ENCODE measurements around the gene BCL7A. TPM values are rescaled to one million over a fixed set of nuclear protein-coding genes. Genes with fewer than 3 reads are reported as not detected.

Gene BCL7A
- total and polyA plus RNA-seq, 2 experiments from 2014 or later = 12.7 to 14.9 TPM

DNA sequence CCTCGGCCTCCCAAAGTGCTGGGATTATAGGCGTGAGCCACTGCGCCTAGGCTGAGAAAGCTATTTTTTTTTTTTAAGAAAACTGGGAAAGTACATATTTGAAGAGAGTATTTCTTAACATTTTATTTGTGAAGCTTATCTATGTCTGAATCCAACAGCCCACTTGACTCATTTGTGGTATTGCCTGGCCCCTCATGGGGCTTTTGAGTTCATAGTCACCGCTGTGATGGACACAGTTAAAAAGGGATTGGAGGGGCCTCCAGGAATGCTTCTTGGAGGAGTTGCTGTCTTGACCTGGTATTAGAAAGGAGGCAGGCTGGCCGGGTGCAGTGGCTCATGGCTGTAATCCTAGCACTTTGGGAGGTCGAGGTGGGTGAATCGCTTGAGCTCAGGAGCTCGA lies 26.5 kb downstream of the BCL7A start:
- no peaks in the 10 kb centered on the region for H3K79me2 ChIP-seq (replicated peaks; ENCODE audit: insufficient read depth)
- H2AFZ ChIP-seq = no peak overlapping the region
- TF ChIP-seq, protein P1, sequence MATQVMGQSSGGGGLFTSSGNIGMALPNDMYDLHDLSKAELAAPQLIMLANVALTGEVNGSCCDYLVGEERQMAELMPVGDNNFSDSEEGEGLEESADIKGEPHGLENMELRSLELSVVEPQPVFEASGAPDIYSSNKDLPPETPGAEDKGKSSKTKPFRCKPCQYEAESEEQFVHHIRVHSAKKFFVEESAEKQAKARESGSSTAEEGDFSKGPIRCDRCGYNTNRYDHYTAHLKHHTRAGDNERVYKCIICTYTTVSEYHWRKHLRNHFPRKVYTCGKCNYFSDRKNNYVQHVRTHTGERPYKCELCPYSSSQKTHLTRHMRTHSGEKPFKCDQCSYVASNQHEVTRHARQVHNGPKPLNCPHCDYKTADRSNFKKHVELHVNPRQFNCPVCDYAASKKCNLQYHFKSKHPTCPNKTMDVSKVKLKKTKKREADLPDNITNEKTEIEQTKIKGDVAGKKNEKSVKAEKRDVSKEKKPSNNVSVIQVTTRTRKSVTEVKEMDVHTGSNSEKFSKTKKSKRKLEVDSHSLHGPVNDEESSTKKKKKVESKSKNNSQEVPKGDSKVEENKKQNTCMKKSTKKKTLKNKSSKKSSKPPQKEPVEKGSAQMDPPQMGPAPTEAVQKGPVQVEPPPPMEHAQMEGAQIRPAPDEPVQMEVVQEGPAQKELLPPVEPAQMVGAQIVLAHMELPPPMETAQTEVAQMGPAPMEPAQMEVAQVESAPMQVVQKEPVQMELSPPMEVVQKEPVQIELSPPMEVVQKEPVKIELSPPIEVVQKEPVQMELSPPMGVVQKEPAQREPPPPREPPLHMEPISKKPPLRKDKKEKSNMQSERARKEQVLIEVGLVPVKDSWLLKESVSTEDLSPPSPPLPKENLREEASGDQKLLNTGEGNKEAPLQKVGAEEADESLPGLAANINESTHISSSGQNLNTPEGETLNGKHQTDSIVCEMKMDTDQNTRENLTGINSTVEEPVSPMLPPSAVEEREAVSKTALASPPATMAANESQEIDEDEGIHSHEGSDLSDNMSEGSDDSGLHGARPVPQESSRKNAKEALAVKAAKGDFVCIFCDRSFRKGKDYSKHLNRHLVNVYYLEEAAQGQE (IDR thresholded peaks at IDR 0.05; ENCODE audit: unreplicated experiment) = no peak
- no peak for TF ChIP-seq ZNF331 (CRISPR knock-in tag; IDR thresholded peaks at IDR 0.05; ENCODE audit: low read depth)
- no peak for TF ChIP-seq JUNB (IDR thresholded peaks at IDR 0.05; ENCODE audit: unreplicated experiment)
- TF ChIP-seq, protein P2, sequence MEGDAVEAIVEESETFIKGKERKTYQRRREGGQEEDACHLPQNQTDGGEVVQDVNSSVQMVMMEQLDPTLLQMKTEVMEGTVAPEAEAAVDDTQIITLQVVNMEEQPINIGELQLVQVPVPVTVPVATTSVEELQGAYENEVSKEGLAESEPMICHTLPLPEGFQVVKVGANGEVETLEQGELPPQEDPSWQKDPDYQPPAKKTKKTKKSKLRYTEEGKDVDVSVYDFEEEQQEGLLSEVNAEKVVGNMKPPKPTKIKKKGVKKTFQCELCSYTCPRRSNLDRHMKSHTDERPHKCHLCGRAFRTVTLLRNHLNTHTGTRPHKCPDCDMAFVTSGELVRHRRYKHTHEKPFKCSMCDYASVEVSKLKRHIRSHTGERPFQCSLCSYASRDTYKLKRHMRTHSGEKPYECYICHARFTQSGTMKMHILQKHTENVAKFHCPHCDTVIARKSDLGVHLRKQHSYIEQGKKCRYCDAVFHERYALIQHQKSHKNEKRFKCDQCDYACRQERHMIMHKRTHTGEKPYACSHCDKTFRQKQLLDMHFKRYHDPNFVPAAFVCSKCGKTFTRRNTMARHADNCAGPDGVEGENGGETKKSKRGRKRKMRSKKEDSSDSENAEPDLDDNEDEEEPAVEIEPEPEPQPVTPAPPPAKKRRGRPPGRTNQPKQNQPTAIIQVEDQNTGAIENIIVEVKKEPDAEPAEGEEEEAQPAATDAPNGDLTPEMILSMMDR (conservative IDR thresholded peaks at IDR 0.05; ENCODE audit: low read depth in 2 of 2) = no peak
- TF ChIP-seq, protein P3, sequence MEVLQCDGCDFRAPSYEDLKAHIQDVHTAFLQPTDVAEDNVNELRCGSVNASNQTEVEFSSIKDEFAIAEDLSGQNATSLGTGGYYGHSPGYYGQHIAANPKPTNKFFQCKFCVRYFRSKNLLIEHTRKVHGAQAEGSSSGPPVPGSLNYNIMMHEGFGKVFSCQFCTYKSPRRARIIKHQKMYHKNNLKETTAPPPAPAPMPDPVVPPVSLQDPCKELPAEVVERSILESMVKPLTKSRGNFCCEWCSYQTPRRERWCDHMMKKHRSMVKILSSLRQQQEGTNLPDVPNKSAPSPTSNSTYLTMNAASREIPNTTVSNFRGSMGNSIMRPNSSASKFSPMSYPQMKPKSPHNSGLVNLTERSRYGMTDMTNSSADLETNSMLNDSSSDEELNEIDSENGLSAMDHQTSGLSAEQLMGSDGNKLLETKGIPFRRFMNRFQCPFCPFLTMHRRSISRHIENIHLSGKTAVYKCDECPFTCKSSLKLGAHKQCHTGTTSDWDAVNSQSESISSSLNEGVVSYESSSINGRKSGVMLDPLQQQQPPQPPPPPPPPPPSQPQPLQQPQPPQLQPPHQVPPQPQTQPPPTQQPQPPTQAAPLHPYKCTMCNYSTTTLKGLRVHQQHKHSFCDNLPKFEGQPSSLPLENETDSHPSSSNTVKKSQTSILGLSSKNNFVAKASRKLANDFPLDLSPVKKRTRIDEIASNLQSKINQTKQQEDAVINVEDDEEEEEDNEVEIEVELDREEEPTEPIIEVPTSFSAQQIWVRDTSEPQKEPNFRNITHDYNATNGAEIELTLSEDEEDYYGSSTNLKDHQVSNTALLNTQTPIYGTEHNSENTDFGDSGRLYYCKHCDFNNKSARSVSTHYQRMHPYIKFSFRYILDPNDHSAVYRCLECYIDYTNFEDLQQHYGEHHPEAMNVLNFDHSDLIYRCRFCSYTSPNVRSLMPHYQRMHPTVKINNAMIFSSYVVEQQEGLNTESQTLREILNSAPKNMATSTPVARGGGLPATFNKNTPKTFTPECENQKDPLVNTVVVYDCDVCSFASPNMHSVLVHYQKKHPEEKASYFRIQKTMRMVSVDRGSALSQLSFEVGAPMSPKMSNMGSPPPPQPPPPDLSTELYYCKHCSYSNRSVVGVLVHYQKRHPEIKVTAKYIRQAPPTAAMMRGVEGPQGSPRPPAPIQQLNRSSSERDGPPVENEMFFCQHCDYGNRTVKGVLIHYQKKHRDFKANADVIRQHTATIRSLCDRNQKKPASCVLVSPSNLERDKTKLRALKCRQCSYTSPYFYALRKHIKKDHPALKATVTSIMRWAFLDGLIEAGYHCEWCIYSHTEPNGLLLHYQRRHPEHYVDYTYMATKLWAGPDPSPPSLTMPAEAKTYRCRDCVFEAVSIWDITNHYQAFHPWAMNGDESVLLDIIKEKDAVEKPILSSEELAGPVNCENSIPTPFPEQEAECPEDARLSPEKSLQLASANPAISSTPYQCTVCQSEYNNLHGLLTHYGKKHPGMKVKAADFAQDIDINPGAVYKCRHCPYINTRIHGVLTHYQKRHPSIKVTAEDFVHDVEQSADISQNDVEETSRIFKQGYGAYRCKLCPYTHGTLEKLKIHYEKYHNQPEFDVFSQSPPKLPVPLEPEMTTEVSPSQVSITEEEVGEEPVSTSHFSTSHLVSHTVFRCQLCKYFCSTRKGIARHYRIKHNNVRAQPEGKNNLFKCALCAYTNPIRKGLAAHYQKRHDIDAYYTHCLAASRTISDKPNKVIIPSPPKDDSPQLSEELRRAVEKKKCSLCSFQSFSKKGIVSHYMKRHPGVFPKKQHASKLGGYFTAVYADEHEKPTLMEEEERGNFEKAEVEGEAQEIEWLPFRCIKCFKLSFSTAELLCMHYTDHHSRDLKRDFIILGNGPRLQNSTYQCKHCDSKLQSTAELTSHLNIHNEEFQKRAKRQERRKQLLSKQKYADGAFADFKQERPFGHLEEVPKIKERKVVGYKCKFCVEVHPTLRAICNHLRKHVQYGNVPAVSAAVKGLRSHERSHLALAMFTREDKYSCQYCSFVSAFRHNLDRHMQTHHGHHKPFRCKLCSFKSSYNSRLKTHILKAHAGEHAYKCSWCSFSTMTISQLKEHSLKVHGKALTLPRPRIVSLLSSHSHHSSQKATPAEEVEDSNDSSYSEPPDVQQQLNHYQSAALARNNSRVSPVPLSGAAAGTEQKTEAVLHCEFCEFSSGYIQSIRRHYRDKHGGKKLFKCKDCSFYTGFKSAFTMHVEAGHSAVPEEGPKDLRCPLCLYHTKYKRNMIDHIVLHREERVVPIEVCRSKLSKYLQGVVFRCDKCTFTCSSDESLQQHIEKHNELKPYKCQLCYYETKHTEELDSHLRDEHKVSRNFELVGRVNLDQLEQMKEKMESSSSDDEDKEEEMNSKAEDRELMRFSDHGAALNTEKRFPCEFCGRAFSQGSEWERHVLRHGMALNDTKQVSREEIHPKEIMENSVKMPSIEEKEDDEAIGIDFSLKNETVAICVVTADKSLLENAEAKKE (CRISPR knock-in tag; IDR thresholded peaks at IDR 0.05) = no peak
- no peak for TF ChIP-seq ZNF114 (CRISPR knock-in tag; IDR thresholded peaks at IDR 0.05)
- TF ChIP-seq STAT1 (IDR thresholded peaks at IDR 0.05; ENCODE audit: unreplicated experiment) = no peak
- TF ChIP-seq EZH2 (IDR thresholded peaks at IDR 0.05; ENCODE audit: low read depth, unreplicated experiment) = no peak
- H3K36me3 Mint-ChIP-seq (ENCODE audit: low read depth) = peaks cover 42% of the 10 kb centered on the region
- H3K27ac Mint-ChIP-seq = no peak overlapping the region
- H4K20me1 ChIP-seq (replicated peaks; ENCODE audit: insufficient read depth) = no peaks in the 10 kb centered on the region
- H3K4me1 ChIP-seq (ENCODE audit: insufficient read depth) = no peaks in the 10 kb centered on the region
- no peaks in the 10 kb centered on the region for H3K27me3 ChIP-seq (ENCODE audit: insufficient read depth)
- H3K27me3 Mint-ChIP-seq (ENCODE audit: insufficient read depth, low read depth, poor library complexity) = peaks cover 6% of the 10 kb centered on the region
- no peak overlapping the region for H3K4me3 Mint-ChIP-seq
- no peak overlapping the region for H3K4me2 ChIP-seq
- no peaks in the 10 kb centered on the region for H3K36me3 ChIP-seq (ENCODE audit: insufficient read depth)
- H3K4me3 ChIP-seq = no peak overlapping the region
- no peak overlapping the region for H3K27ac ChIP-seq (ENCODE audit: low read depth)
- ATAC-seq (no peak), DNase-seq (ENCODE audit: low spot score) (no peak)
- H3K4me1 Mint-ChIP-seq = 0 out of 3 replicates have a peak, but pooled peaks cover 3% of the 10 kb centered on the region
- peaks cover 6% of the 10 kb centered on the region; the same call in 2 of the 3 replicates for H3K9me3 Mint-ChIP-seq
- no peaks in the 10 kb centered on the region for H3K9me2 ChIP-seq (ENCODE audit: insufficient read depth)
- H3F3A ChIP-seq (replicated peaks; ENCODE audit: low read depth) = no peaks in the 10 kb centered on the region
